COLO829 (cell line): Measurements from ENCODE around the gene DUSP12.
"Not testable (repeated sequence)": the region's sequence is repeated elsewhere in the genome, so short reads cannot be mapped to it uniquely, and the experiment has no call there.

Source experiments
- DNase-seq: peaks from one replicate; pipeline ENCODE4 v3.0.0; 2012; ENCODE audit warnings: low spot score

DUSP12 gene

DNA sequence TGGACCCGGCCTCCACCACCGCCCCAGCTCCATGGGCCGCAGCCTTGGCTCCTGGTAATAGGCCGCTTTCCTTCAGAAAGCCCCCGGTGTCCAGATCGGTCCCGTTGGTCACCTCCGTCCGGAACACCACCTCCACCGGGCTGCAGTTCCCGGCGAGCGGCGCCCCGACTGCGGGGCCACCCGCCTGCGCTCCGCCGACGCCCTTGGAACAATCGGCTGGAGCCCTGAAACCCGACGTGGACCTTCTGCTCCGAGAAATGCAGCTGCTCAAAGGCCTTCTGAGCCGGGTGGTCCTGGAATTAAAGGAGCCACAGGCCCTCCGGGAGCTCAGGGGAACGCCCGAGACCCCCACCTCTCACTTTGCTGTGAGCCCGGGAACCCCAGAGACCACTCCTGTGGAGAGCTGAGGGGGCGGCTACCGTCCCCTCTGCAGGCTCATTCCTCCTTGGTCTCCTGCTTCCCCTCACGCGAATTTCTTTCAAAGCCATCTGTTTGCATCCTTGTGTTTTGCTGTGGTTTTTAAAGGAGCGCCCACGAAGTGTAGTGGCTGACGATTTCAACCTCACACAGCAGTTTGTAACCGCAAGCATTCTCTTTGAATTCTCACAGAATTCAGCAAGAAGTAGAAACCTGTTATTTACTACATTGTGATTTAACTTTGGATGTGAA lies 22.2 kb upstream of the DUSP12 start:
- DNase-seq = peak; percentile 47

DNA sequence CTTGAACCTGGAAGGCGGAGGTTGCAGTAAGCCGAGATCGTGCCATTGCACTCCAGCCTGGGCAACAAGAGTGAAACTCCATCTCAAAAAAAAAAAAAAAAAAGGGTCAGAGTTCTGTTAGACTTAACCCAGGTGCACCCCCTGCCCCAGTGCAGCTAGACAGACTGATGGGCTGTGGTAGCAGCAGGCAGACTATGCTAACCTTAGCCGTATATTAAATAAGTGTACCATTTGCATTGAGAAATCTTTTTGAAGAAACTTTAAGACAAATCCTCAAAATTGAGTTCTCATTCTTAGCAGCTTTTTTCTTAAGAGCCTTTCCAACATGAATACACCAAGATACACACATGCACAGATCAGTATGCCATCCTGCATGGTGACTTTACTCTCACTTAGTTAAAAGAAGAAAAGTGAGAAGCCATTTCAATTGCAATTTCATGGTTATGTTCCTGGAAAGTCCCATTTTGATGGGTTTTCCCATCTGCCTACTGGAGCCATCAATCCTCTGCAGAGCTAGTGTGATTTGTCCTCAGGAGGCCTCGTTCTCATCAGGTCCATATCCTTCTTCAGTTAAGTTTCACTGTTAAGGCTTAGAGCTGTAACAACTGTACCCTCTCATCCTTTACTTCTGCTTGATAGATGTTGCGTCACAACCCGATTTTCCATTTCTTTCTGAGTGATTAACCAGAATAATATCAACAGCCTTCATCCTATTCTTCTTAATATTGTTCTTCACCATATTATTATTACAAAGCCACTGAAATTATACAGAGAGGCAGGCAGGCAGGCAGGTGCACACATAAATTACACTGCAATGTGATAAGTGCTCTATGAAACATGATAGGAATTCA lies 21.0 kb upstream of the DUSP12 start:
- no peak for DNase-seq

DNA sequence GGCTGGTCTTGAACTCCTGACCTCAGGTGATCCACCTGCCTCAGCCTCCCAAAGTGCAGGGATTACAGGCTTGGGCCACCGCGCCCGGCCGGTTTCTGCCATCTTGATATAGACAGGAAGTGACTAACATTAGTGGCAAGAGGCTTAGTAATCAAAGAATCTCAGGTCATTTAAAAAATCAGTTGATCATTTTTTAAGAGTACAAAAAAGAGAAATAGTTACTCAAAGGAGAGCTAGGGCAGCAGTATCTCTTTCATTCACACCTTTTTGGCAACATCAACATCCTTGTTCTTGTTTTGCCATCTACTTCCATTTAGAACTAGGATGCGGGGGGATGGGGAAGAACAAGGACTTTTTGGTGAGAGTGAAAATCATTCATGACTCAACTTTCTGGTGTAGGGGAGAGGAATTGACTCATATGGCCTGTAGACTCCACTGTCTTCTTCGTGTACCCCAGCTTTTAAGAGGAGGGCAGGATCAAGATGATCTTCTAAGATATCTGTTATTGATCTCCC lies 19.5 kb upstream of the DUSP12 start:
- DNase-seq = peak; percentile 59

DNA sequence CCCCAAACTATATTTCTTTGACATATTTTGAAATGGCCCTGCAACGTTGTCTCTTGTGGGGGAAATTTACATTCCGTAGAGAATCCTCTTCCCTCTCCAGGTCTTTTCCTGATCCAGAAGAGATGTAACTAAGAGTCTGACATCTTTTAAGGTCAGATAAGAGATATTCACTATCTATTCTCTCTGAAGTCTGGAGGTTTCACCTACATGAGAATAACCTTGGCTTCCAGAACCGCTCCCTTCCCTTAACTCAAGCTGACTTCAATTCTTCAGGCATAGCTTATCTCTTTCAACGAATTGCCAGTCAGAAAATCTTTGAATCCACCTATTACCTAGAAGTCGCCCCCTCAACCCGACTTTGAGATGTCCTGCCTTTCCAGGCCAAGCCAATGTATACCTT lies 18.3 kb upstream of the DUSP12 start:
- DNase-seq = no peak

DNA sequence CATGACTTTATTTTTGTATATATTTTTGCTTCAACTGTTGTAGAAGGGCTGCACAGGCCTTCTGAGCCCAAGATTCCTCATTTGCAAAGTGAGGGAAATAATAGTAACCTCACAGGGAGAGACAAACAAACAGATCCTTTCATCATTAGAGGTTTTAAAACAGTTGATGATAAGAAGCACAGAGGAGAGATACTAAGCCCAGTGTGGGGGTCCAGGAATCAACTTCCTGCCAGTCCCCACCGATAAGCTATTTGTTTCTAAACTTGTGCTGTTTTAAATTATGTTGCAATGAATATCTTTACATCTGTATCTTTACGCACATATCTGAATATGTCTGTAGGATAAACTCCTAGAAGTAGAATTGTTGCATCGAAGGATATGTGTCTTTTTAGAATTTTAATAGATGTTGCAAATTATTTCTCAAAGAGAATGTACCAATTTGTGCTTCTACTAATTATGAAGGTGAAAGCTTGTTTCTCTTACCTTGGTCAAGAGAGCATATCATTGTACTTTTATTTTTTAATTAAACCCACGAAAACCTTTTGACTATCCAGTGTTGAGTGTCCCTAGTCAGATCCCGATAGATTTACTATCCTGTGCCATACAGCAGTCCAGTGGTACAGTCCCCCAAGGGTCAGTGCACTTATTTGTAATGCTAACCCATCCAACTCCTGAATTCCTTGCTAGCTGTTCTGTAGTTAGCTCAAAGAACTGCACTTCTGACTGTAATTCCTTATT lies 17.4 kb upstream of the DUSP12 start:
- DNase-seq = no peak

DNA sequence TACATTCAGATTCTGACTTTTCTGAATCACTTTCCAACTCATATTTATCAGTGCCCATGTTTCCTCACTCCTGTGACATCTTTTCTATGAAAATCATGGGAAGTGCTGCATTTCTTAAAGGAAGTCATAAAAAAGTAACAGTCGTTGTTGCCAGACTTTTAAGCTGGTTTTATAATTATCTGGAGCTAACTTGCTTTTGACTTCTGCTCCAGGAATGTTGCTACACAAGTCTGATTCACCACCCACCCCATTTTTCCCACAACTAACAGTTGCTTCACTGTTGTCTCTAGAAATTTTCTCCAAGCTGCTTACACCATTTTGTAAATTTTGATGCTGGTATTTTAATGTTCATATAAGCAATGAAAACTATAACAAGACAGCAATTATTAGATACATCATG lies 16.1 kb upstream of the DUSP12 start:
- peak; percentile 70 for DNase-seq

DNA sequence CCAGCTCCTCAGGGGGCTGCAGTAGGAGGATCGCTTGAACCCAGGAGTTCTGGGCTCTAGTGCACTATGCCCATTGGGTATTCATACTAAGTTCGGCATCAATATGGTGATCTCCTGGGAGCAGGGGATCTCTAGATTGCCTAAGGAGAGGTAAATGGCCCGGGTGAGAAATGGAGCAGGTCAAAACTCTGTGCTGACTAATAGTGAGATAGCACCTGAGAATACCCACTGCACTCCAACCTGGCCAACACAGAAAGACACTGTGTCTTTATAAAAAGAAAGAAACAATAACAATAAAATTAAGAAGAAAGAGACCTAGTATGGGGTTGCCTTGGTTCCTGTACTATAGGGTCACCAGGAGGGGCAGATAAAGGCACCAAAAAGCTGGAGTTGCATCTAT lies 13.7 kb upstream of the DUSP12 start:
- no peak for DNase-seq

DNA sequence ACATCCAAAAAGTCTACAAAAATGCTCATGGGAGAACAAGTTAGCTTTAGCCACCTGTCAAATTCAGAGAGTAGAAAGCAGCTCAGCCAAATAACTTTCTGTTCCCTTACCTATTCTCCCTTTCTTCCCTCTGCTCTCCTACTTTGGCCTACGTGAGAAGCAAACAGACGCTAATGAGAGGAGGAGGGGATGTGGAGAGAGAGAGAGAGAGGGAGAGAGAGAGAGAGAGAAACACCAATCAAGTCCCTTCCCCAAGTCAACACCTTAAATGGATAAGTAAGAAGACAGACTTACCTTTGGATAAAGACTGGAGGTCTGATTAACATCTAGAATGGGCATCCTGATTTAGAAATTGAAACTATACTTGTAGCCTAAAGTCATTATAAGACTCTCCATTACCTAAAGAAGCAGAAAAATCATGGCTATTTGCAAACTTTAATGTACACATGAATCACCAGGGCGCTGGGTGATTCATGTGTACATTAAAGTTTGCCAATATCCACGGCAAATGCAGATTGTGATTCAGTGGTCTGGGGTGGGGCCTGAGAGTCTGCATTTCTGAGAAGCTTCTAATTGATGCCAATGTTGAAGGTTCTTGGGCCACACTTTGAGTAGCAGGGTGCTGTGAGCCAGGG lies 13.1 kb upstream of the DUSP12 start:
- no peak for DNase-seq

DNA sequence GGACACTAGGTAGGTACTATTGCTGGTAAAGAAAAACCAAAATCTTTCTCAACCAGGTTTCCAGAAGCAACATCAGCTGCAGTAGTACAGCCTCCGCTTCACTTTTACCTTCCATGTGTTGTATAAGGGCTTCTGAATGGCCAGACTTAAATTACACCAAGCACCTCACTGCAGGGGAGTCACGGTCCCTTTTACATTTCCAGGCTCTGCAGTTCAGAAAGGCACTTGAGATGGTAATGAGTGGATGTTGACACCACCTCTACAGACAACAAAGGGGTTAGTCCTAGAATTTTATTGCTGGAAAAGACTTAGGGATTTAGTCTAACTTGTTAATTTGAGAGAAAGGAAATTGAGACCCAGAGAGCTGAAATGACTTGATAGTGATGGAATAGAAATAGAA lies 12.0 kb upstream of the DUSP12 start:
- DNase-seq = no peak

DNA sequence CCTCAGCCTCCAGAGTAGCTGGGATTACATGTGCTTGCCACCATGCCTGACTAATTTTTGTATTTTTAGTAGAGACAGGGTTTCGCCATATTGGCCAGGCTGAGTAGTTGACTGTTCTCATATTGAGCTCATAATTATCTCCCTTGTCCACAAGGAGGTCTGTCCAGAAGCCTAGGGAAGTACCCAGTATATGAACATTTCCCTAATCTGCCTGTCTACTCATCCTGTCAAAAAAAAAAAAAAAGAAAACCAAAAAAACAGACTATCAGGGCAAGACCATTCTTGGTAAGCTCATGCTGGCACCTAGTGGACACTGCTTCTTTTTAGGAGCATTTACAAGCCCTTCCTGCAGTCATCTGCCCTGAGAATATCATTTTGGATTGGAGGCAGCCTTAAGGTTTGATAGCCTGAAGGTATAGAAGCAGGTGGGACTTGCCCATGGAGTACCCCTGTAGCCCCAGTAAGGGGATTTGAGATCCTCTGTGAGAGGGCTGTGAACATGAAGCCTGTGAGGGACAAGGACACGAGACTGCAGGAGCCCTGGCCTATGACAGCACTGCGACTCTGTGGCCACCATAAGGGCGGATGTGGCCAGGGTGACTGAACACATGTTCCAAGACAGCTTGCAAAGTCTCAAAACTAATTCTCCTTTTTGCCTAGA lies 10.8 kb upstream of the DUSP12 start:
- peak; percentile 73 for DNase-seq

DNA sequence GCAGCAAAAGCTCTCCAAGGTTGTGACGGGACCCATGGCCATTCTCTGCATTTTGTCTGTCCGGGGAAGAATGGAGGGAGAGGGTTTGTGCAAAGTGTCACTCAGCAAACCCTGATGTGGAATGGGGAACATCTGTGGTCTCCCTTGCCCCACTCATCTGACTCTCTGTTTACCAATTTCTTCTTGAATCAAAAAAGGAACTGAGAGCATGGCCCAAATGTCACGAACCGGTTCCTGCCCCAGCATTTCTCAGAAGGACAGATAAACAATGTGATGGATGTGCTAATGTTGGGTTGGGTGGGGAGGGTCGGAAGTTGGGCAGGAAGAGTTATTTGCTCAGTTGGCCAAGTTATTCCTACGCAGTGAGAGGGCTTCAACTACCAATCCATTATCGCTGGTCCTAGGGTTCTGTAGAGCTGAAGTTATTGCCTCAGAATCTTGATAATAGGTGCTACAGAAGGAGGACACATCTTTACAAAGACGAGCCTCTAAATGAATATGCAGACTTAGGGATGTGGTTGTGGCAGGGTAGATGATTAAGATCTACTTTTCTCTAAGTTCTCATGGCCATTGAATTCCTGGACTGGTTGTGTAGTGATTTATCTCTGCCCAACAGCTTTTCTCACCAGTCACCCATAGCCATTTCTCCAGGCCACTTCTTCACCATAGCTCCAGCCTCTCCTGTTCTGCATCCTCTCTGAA lies 9.6 kb upstream of the DUSP12 start:
- no peak for DNase-seq

DNA sequence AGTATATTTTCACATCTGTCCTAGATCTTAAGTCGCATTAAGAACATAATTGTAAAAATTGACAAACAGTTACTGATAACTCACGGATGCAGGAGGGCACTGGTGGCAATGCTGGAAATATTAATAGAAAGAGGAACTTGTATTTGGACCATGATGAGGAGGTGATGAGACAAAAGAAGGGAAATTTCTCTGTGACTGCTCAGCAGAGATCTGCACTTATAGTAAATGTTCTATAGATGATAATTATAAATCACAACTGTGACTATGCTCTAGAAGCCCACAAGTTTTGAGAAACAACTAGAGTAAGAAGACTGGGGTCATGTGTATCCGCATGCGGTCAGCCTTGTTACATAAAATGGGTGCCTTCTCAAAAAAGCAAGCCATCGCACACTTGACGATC lies 8.7 kb upstream of the DUSP12 start:
- DNase-seq = no peak

DNA sequence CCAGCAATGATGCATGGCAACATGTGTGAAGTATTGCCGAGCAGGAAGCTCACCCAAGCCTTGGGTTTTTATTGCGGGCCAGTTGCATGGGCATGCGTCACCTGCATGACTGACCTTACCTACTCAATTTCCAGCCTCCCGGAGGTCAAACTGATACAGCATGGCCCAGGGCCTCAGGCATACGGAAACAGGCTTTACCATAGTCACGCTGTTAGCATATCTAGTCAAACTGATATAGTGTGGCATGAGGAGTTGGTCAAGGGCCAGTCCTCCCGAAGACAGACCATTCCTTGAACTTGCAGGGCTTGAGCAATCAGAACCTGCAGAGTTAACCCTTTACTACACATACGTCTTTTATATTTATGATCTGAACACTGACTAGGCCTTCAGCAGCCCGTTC lies 6.4 kb upstream of the DUSP12 start:
- no peak for DNase-seq

DNA sequence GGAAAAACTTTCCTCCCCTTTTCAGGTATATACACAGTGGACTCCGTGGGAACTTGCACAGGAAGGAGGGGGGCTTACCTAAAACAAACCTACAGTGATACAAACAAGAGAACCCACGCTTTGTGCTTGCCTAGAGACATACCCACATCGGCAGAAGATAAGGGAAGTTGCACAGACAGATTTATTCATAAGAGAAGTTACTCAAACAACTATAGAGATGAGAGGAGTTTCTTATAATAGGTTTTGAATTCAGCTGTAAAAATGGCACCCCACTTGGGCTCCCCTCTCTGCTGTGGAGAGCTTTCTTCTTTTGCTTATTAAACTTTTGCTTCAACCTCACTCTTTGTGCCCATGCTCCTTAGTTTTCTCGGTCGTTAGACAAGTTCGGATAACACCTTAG lies 1.8 kb upstream of the DUSP12 start:
- DNase-seq = no peak

DNA sequence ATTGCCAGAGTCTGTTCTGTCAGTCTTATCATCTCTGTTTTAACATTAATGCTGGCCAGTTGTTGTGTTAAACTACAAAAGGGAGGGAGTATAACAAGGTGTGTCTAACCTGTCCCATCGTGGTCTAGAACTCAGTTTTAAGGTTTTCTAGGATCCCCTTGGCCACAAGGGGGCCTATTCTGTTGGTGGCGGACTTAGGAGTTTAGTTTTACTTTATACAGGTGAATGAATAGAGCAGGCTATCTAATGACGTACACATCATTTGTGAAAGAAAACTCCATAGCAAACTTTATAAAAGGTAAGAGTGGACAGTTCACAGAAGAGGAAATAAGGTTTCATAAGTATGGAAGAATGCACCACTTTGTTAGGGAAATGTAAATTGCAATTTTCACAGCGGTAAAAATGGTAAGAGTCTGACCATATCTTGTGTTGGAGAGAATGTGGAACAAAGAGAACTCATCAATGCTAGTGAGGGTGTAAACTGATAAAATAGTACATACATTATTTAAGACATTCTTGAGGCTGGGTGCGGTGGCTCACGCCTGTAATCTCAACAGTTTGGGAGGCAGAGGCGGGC lies 14.0 kb downstream of the DUSP12 start:
- no peak for DNase-seq

DNA sequence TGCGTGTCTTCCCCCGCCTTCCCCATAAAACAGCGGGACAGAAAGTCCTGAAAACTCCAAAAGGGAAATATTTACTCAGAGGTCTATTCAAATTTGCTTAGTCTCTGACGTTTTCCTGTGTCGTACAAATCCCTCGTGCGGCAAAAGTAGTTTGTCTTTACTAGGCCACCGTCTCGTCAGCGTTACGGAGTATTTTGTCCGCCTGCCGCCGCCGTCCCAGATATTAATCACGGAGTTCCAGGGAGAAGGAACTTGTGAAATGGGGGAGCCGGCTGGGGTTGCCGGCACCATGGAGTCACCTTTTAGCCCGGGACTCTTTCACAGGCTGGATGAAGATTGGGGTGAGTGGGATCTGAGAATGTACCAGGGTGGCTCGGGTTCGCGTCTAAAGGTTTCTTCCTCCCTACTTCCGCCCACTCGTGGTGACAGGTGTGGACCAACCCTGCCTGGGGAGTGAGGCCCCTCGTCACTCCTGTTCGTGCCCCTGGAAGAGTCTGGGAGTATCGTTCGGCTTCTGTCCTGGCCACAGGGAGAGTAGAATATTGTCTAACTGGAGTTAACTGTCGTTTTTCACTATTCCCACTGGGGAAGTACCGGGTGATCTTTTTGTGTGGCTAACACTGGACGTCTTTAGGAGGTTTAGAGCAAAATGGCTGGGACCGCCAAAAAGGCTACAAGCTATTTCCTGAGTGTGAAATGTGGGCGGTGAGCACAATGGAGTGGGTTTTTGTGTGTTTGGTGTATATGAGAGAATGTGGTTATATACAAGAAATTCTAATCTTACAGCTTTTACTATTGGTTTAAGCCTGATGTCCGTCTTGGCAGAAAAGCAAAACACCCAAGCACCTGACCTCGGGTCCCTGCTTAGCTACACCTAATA lies 16.8 kb downstream of the DUSP12 start, which contains the start of gene ATF6:
TSS of gene ATF6 (plus strand) at position 219 of the 880 bp plus-strand sequence. CDS start at position 260, 41 bp downstream.
- DNase-seq = peak; percentile 95

DNA sequence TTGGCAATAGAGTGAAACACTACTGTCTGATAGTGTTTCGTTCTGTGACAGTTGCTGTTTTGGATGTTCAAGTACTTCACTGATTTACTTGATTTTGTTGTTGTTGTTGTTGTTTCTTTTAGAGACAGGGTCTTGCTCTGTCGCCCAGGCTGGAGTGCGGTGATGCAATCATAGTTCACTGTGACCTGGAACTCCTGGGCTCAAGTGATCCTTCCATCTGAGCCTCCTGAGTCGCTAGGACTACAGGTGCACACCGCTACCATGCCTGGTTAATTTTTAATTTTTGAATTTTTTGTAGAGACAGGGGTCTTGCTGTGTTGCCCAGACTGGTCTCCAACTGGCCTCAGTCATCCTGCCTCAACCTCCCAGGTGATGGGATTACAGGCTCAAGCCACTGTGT lies 18.9 kb downstream of the DUSP12 start:
- DNase-seq = no peak

DNA sequence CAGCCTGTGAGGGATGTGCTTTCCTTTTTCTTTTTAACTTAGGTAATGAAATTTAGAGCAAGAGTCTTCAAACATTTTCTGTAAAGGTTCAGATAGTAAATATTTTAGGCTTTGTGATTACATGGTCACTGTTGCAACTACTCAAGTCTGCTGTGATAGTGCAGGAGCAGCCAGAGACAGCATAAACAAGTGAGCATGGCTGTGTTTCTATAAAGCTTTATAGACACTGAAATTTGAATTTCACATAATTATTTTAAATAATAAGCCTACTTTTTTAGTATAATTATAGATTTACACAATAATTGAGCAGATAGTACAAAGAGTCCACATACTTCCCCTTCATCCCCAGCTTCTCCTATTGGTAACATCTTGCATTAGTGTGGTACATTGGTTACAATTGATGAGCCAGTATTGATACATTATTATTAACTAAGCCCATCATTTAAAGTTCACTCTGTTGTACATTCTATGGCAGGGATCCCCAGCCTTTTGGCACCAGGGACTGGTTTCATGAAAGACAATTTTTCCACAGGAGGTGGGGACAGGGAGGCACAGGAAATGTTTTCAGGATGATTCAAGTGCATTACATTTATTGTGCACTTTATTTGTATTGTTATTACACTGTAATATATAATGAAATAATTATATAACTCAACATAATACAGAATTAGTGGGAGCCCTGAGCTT lies 19.5 kb downstream of the DUSP12 start:
- no peak for DNase-seq

DNA sequence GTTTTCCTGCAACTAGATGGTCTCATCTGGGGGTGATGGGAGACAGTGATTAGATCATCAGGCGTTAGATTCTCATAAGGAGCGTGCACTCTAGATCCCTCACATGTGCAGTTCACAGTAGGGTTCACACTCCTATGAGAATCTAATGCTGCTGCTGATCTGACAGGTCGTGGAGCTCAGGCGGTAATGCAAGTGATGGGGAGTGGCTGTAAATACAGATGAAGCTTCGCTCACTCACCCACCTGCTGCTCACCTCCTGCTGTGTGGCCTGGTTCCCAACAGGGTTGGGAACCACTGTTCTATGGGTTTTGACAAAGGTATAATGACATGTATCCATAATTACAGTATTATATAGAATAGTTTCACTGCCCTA lies 20.1 kb downstream of the DUSP12 start:
- DNase-seq = not testable (repeated sequence)
